ENCODE measurements around the gene MIS18A.
"Not testable (repeated sequence)": the region's sequence is repeated elsewhere in the genome, so short reads cannot be mapped to it uniquely, and the experiment has no call there.

Gene MIS18A

DNA sequence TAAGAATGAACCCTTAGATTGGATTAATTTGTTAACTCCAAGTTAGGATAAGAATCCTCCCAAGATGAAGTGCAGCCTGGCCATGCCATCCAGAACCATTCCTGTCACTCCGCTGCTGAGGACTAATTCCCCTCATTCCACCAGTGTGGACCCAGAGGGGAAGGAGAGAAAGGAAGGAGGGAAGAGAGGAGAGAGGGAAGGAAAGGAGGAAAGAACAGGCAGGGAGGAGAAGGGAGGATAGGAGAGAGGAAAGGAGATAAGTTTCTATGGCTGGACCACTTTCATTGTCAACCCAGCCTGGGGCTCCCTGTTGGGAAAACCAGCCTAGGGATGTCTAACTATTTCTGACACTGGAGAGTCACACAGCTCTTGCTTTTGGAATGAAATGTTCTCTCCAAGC lies 24.5 kb upstream of the MIS18A start:
- no peak for DNase-seq

DNA sequence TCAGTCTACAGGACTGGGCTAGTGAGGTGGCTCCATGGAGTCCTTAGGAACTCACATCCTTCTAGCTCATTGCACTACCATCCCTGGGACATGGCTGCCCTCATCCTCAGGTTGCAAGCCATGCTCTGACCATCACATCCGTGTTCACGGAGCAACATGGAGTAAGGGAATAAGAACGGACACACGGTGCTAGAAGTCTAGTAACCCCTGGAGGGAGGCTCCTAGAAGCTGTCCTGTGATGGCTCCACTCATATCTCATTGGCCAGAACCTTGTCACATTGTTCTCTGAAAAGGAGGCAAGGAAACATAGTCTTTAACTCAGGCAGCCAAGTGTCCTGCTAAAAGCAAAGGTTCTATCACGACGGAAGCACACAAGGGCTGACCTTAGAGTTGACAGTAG lies 23.7 kb upstream of the MIS18A start:
- DNase-seq, result no peak

DNA sequence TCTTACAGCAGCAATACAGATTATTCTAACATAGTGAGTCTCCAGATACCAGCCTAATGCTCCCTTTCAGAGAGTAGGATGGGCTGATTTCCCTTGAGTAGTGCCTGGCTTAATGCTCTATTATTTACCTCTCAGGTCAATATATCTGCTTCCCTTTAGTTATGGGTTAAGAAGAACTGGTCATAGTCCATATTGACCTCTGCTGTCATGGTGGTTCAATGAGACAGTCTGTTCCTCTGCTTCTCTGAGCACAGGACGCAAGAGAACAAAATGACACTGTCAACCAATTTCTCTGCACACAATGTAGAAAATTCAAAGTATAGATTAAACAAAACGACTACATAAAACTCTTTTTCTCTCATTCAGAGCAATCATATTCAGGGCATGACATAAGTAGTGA lies 22.7 kb upstream of the MIS18A start:
- DNase-seq, result no peak

DNA sequence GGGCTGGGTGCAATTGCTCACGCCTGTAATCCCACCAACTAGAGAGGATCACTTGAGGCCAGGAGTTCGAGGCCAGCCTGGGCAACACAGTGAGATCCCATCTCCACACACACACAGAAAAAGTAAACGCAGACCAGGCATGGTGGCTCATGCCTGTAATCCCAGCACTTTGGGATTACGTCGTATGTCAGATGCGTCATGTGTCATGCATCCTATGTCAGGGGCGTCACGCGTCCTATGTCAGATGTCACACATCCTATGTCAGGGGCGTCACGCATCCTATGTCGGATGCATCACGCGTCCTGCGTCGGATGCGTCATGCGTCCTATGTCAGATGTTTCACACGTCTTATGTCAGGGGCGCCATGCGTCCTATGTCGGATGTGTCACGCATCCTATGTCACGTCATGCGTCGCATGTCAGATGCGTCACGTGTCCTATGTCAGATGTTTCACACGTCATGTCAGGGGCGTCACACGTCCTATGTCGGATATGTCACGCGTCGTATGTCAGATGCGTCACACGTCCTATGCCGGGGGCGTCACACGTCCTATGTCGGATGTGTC lies 21.4 kb upstream of the MIS18A start:
- no peak for DNase-seq

DNA sequence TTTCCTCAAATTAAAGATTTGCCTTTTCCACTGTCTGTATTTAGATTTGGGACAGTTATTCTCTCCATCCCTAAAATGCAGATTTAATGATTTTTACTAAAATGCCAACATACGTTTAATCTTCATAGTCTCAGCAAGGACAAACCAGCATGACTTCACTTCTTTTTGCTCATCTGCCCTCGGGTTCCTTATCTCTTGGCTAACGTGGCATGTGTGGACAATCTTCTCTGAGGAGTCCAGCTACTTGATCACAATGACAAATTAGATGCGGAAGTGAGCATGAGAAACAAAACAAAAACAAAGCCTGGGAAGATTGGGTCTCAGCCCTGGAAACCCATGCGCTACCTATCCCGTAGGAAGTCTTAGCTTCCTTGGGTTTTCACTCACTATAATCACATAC lies 20.8 kb upstream of the MIS18A start:
- no peak for DNase-seq

DNA sequence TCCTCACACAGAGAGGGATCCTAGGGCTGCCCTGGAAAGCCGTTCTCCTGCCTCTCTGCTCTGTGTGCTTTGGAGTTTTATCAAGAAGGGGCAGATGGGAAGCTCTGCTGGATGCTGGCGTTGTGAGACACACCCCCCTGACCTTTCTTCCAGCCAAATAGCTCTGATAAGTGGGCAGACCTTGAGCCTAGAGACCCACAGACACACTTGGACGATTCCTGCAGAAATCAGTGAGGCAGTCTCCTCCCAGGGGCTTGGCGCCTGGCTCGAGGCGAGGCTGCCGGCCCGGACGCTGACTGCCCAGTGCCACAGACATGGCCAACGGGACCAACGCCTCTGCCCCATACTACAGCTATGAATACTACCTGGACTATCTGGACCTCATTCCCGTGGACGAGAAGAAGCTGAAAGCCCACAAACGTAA lies 19.8 kb upstream of the MIS18A start, which contains the start of gene MRAP:
Gene MRAP, plus strand, starts transcription at position 198 of the 424 bp plus-strand sequence. Its CDS starts 117 bp downstream, at position 315.
- DNase-seq, result no peak

DNA sequence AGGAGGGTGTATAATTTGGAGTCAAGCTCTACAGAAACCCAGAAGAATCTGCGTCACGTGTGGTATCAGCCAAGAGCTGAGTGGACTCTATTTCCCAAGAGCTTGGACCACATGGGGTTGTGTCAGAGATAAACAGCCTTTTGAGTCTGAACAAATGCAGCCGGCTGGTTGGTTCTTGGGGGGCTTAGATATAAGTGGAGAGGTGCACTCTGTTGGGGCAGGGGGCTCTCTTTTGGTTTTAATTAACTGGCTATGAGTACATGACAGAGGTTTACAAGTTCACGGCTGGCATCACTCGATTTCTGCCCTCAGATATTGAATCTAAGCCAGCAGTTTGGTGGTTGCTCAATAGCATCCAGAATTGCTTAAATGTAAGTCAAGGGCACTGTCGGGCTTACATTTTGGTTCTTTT lies 19.3 kb upstream of the MIS18A start:
- no peak for DNase-seq

DNA sequence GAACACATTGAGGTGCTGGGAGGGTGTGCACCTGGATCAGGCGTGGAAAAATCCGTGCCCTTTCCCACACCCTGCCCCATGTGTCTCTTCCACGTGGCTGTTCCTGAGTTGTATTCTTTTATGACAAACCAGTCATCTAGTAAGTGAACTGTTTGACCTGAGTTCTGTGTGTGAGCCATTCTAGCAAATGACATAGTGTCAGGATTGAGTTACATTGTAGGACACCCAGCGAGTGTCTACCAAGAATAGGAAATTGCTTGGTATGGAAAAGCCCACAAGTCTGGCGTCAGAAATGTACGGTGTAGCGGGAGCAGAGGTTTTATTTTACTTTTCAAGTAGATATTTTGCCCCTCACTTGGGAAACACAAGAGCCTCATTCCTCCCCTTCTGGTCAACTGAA lies 18.6 kb upstream of the MIS18A start:
- no peak for DNase-seq

DNA sequence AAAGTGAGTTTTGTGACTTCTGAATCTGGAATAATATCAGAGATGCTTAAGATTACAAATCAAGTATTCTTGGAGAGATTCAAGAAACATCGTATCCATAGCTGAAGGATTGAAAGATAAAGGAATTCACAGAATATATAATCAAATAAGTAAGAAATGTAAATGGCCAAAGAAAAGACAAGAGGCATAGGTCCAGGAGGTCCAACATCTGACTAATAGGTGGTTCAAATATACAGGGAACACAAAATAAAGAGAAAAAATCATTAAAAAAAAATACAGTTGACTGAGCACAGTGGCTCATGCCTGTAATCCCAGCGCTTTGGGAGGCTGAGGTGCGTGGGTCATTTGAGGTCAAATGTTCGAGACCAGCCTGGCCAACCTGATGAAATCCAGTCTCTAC lies 6.6 kb upstream of the MIS18A start:
- DNase-seq, result no peak

DNA sequence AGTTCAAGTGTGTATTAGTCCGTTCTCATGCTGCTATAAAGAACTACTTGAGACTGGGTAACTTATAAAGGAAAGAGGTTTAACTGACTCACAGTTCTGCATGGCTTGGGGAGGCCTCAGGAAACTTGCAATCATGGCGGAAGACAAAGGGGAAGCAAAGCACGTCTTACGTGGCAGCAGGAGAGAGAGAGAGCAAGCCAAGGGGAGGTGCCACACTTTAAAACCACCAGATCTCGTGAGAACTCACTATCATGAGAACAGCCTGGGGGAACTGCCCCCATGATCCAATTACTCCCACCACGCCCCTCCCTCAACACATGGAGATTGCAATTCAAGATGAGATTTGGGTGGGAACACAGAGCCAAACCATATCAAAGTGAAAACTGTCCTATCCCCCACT lies 4.1 kb upstream of the MIS18A start:
- no peak for DNase-seq

DNA sequence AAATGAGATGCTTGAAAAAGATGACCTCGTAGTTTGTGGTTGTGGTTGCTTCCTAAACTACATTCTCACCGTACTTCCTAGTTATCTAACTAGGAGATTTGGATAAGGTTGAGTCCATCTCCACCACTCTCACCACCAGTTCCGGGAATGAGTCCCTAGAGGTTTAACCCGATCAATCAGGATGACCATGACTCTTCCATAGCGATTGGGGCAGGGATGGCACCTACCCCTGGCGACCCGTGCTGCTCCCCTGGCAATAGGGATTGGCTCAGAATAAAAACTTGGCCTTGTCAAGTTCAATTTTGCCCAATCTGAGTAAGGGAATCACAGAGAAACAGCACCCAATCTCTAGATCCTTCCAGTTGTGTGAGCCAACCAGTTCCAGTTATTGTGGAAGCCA lies 2.7 kb upstream of the MIS18A start:
- no peak for DNase-seq

DNA sequence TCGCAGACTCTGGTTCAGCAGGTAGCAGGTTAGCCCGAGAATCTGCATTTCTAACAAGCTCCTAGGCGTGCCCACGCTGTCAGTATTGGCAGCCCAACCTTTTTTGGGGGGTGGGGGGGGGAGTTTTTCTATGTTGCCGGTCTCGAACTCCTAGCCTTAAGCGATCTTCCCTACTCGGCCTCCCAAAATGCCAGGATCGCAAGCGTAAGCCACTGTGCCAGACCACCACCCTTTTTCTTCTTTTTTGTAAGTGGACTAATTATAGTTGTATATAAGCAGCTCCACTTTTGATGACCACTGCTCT lies 480 bp upstream of the MIS18A start:
- no peak for DNase-seq

DNA sequence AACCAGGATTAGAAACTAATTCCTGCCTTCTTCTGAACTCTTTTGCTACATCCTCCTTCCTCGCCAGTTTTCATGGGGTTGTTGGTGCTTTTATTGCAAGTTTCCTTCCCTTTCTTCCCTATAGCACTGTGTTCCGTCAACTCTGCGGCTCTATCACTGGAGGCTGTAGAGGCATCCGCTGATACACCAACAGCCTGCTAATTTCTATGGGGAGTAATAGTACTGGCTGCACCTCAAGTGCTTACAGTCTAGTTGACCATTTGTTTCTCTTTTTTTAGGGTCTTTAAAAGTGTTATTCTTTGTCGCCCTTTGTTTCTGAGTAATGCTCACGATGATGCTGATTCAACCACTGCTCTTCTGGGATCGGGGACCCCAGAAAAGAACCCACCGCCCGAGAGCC lies 746 bp downstream of the MIS18A start:
- no peak for DNase-seq

DNA sequence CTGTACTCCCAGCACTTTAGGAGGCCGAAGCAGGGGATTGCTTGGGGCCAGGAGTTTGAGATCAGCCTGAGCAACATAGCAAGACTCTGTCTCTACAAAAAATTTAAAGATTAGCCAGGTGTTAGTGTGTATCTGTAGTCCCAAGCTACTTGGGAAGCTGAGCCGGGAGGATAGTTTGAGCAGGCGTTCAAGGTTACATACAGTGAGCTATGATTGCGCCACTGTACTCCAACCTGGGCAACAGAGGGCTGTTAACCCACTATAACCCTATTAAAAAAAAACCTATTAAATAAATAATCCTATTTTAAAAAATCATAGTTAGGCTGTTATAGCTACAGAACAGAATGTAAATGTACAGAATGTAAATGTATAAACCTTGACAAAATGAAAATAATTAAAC lies 2.2 kb downstream of the MIS18A start:
- DNase-seq, result no peak

DNA sequence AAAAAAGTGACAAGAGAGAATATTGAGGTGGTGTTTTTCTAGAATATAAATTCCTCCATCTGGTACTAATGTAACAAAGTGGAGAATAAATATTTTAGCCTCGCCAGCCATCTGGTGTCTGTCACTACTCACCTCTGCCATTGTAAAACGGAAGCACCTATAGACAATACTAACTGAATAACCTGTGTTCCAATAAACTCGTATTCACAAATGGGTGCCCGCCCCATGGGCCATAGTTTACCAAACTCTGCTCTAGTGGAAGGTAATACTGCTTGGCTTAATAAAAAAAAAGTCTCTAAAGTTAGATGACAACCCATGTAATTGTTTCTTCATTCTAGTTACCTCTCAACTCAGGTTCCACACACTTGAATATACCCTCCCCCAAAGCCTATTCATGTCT lies 8.1 kb downstream of the MIS18A start:
- DNase-seq, result no peak

DNA sequence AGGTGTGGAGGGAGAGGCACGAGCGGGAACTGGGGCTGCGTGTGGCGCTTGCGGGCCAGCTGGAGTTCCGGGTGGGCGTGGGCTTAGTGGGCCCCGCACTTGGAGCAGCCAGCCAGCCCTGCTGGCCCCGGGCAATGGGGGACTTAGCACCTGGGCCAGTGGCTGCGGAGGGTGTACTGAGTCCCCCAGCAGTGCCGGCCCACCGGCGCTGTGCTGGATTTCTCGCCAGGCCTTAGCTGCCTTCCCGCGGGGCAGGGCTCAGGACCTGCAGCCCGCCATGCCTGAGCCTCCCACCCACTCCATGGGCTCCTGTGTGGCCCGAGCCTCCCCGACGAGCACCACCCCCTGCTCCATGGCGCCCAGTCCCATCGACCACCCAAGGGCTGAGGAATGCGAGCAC lies 13.5 kb downstream of the MIS18A start:
- DNase-seq, result not testable (repeated sequence)

DNA sequence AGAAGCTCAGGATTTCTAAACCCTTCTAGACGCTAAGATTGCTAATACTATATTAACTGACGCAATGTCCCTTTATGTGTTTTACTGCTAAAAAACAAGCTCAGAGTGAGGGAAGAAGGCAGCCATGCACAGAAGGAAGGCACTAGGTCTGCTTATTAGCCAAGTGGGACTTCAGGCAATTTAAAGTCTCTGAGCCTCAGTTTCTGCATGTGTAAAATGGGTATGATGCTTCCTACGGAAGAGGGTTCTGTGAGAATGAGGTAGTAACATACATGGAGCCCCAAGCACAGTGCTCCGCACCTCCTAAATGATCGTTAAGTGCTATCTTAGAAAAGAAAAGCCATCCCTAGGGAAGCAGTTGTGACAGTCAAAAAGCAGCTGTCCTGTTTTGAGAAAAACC lies 16.9 kb downstream of the MIS18A start:
- DNase-seq, result no peak

DNA sequence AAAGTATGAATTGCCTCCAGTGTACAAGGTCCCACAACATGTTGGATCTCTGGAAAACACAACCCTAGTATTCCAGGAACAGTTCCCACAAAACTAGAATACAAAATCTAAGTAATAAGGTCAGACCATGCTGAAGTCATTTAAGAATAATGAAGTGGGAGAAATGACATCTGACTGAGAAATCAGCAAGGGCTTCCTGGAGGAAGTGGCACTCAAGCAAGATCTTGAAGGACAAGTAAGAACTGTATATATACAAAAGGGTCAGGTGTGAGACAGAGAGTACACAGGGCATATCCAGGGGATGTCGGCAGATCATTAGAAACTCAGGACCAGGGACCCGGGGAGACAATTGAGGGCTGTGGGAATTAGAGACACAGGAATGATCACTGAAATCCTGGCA lies 18.7 kb downstream of the MIS18A start:
- DNase-seq, result no peak

DNA sequence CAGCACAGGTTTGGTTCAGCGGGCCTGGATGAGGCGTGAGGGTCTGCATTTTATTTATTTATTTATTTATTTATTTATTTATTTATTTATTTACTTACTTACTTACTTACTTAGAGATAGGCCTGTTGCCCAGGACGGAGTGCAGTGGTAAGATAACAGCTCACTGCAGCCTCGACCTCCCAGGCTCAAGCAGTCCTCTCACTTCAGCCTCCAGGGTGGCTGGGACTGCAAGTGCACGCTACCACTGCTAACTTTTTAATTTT lies 20.1 kb downstream of the MIS18A start:
- DNase-seq, result not testable (repeated sequence)

DNA sequence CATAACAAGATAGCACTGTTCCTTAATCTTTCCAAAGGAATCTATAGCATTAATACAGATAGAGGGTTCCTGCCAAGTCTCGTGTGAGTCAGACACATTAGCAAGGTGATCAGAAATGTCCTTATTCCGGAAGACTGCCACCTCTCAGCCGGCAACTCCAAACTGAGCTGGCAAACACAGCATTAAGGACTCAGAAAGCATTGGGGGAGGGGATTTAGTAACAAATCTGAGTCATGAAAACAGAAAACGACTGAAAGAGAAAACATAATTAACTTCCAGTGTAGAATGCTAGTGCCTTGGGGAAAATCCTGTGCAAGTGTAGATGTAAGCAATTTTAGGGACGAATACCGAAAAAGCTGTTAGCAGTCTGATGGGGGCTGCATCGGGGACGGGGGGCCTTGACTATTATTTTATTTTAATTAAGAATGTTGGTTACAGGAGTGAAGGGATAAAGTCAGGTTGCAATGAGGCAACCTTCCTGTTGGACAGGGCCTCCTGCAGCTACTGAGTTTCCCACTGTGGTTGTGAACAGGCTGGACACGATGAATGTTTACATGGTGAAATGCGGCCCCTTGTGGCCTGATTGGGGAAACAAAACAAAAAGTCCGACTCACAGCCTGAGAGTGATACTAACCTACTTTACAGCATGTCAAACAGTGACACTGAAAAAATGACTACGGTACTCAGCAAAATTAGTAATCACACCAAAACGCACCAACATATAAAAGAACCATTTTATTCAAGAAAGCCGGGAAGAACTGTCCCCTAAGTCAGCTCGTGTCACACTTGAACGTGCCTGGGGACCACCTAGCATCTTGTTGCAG lies 20.7 kb downstream of the MIS18A start:
- DNase-seq, result no peak

DNA sequence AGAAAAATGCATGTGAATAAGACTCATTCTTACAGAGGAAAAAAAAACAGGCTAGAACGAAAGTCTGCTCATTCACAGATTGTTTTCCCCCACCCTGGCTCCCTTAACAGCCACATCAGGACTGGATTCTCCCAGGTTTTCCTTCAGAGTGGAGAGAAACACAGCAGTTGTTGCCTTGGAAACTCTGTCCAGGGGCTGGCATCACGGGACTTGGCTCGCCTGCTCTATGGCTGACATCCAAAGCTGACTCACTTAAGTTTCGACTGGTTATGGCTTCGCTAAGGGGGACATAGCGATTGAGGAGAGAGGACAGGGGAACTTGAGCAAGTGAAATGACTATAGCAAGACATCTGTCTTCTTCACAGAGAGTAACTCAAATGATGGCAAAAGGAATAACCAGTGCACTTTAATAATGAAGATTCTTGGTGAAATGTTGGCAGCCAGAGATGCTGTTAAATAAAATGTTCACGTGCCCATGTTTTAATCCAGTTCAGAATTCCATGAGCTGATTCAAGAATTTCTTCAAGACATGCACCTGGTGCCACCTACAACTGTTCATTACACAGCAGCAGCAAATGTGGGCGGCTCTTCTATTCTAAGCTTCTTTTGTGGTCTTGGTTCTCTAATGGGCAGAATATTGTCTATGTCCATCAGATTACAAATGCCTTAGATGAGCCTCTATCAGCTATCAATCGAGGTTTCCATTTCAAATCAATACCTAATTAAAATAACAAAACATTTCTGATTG lies 21.8 kb downstream of the MIS18A start:
- DNase-seq, result no peak

DNA sequence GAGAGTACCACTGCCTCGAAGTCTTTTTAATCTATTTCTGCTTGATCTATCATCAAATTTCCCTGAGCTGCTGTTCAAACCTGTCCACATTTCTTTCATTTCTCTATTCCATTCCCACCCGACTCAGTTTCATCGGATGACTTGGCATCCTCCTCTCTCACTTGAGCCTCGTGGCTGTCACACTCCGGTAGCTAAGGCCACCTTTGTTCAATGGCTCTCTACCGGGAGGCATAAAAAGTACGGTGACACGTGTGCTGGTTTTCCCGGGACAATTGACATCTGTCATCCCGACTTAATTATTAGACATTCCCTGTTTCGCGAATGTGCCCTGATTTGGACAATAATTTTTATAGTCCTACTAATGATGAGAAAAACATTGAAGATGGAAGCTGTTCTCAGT lies 22.6 kb downstream of the MIS18A start:
- DNase-seq, result no peak

DNA sequence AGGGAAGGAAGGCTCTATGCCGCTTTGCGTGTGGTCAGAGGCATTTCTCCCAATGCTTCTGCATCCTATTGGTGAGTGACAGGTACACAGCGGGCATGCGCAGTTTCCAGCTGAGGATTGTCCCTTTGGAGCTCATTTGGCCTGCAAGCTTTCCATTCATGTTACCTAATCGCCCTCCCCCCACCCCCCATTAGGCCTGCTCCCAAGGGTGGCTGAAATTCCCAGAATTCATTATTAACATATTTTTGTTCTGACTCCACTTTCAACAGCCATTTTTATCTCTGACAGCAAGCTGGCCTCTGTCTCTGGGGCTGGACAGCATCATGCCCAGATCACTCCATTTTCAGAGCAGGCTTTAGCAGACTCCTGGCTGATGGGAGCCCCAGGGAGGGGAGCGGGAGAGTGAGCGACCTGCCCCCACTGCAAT lies 25.6 kb downstream of the MIS18A start:
- no peak for DNase-seq

DNA sequence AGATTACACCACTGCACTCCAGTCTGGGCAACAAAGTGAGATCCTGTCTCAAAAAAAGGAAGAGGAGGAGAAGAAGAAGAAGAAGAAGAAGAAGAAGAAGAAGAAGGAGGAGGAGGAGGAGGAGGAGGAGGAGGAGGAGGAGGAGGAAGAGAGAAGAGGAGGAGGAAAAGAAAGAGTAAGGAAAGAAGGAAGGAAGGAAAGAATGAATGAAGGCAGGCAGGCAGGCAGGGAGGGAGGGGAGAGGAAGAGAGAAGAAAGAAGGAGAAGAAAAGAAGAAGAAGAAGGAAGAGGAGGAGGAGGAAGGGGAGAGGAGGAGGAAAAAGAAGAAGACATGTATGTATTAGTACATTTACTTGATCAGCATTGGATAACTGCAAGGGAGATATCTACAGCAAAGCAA lies 26.7 kb downstream of the MIS18A start:
- DNase-seq, result no peak

Data from effector CD4-positive, alpha-beta T cell (primary cell).